H1 (cell line): ENCODE measurements around the gene SLC8A1. TPM values are rescaled to one million over a fixed set of nuclear protein-coding genes. Genes with fewer than 3 reads are reported as not detected.

Experiments used
- BRCA1 ChIP-seq: IDR thresholded peaks from 2 replicates; pipeline ENCODE4 v1.6.1; 2012; ENCODE audit warnings: low read depth, low read length, improper control_type of control experiment
- CEBPB ChIP-seq: IDR thresholded peaks from 2 replicates; pipeline ENCODE4 v1.6.1; 2012; ENCODE audit warnings: low read depth, low read length
- NRF1 ChIP-seq: IDR thresholded peaks from 2 replicates; pipeline ENCODE4 v1.6.1; 2011; ENCODE audit warnings: mild to moderate bottlenecking, low read depth, low read length, improper control_type of control experiment
- TBP ChIP-seq: IDR thresholded peaks from 2 replicates; pipeline ENCODE4 v1.6.1; 2011; ENCODE audit warnings: low read depth, low read length, improper control_type of control experiment
- polyA plus RNA-seq, 7 experiments: library from polyadenylated mRNA; depleted of rRNA in 3 of 7; stranded (reverse) in 5 of 7; unstranded in 2 of 7; fragments of >200 nt in 5 of 7; fragments of 200-250 nt in 2 of 7; gene quantifications; 1 replicate in 5 of 7; 2 replicates in 1 of 7; 4 replicates in 1 of 7; pipeline versions ENCODE4 v1.2.1 to v1.2.3, GENCODE V29; 2011 to 2013; ENCODE audit warnings: missing spikeins in 2 of 7, mixed read lengths in 2 of 7
- total RNA-seq: library from RNA; stranded (reverse); fragmentation: NEBNext Ultra II Directional; extraction: Animal tissue kit (Norgen Biotek cat#: 25700); gene quantifications from 2 replicates; pipeline ENCODE4 v1.2.1, GENCODE V29; 2021

SLC8A1 gene
- total and polyA plus RNA-seq, 2 of the 8 experiments (the other 6 are each of a cell fraction or from before 2014, with no cell fraction given), result 0.68 to 3.6 TPM

GRCh38 chr2:40344364-40344763, 107.5 kb downstream of the SLC8A1 start (continued):
- TF ChIP-seq NRF1 (no peak), TBP (no peak), CEBPB (no peak), BRCA1 (no peak)
